ENCODE results near the gene SPSB2. TPM values are rescaled to one million over a fixed set of nuclear protein-coding genes. Genes with fewer than 3 reads are reported as not detected.
A peak's percentile ranks its signal among the peaks of the same experiment; 100 is the strongest.

The SPSB2 gene, protein sequence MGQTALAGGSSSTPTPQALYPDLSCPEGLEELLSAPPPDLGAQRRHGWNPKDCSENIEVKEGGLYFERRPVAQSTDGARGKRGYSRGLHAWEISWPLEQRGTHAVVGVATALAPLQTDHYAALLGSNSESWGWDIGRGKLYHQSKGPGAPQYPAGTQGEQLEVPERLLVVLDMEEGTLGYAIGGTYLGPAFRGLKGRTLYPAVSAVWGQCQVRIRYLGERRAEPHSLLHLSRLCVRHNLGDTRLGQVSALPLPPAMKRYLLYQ
- 14.5 TPM for total RNA-seq

DNA sequence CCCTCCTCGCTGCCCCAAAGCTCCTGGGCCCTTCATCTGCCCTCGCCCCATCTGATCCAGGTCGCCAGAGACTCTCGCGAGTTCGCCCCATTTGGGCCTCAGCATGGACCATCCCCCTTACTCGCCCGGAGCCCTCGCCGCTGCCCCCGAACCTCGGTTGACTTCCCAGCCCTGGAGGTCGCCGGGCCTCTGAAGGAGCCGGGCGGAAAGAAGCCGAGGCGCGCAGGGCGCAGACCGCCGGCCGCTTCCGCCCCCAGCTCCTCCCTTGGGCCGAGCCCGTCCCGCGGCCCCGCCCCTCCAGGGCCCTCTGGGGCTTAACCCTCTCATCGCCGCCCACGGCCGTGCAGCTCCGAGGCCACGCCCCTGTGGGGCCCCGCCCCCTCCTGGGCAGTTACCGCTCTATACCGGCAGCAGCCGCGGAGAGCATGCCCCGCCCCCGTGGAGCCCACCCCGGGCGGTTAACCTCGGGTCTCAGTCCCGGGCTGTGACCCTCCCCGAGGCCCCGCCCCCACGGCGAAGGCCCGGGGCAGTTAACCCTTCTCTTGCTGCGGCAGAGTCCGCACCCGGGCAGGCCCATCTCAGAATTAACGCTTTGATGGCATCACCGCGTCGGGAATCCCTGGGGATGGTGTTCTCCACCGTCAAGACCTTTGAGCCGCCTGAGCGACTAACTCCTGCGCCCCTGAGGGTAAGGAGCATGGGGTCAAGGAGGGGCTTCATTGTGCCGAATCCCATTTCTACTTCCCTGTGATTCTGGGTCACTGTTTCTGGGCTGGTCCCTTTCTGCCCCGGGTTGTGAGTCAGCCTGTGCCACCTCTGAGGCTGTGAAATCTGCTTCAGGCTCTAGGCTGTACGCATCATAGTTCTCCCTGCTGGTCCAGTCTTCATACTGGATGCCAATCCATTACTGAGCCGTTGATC is at the start of gene SPSB2:
SPSB2 (minus strand) TSS at position 210 of the 921 bp plus-strand sequence. CDS start 402 bp downstream, outside the sequence.
- Histone ChIP-seq H3K27me3 (no peaks in the 10 kb centered on the region), H3K4me3 (peak within 1 kb of the TSS; percentile 82 to 90), H3K4me1 (peaks cover 13 to 28% of the 10 kb centered on the region in 2 donors), H3K27ac (peak within 1 kb of the TSS; percentile 85 to 92), H3K36me3 (peaks cover 17 to 19% of the 10 kb centered on the region in 2 donors), H3K9me3 (no peaks in the 10 kb centered on the region)
- peak; percentile 85 to 99 for DNase-seq (ENCODE audit: low spot score in 2 of 2)
- intact Hi-C loops (cut with DNase I): loop anchor here (1.0 to 5.0 kb wide), 5 partner anchors 18 to 234 kb away; partner anchors contain the start of genes C1RL, CDCA3, LRRC23 and RNU7-1
- TF ChIP-seq, protein P1, sequence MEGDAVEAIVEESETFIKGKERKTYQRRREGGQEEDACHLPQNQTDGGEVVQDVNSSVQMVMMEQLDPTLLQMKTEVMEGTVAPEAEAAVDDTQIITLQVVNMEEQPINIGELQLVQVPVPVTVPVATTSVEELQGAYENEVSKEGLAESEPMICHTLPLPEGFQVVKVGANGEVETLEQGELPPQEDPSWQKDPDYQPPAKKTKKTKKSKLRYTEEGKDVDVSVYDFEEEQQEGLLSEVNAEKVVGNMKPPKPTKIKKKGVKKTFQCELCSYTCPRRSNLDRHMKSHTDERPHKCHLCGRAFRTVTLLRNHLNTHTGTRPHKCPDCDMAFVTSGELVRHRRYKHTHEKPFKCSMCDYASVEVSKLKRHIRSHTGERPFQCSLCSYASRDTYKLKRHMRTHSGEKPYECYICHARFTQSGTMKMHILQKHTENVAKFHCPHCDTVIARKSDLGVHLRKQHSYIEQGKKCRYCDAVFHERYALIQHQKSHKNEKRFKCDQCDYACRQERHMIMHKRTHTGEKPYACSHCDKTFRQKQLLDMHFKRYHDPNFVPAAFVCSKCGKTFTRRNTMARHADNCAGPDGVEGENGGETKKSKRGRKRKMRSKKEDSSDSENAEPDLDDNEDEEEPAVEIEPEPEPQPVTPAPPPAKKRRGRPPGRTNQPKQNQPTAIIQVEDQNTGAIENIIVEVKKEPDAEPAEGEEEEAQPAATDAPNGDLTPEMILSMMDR (IDR thresholded peaks at IDR 0.05): no peak

DNA sequence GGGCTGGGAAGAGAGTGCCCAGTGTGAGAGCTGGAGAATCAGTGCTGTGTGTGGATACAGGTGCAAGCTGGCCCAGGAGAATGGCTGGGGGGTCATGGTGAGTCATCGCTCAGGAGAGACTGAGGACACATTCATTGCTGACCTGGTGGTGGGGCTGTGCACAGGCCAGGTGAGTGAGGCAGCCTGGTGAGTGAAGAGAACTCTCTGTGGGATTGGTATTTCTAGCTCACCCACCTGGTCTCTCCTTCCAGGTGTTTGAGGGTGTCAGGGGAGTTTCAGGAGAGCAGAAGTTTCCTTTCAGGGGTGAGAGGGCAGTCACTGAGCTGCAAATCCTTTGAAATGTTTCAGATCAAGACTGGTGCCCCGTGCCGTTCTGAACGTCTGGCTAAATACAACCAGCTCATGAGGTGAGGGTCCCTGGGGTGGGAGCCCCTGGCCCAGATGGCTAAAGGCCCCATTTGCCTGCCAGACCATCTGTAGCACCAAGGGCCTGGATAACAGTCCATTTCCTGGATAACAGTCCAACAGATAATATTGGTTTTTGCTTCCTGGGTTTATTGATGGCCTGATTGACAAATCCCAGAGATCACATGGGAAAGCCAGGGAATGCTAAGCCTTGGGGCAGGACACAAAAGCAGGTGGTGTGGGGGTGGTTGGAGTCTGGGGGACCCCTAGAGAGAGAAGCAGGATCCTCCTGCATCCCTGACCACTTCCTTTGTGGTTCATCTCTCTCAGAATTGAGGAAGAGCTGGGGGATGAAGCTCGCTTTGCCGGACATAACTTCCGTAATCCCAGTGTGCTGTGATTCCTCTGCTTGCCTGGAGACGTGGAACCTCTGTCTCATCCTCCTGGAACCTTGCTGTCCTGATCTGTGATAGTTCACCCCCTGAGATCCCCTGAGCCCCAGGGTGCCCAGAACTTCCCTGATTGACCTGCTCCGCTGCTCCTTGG is 49.2 kb upstream of the SPSB2 start:
- TF ChIP-seq, protein P1 (IDR thresholded peaks at IDR 0.05): no peak
- peaks cover 23 to 27% of the 10 kb centered on the region in 2 donors for H3K36me3 ChIP-seq
- H3K9me3 ChIP-seq: no peaks in the 10 kb centered on the region
- intact Hi-C loops (cut with DNase I): loop anchor here (10.0 kb wide), 1 partner anchor 577 kb away; the partner anchor contains the start of gene TNFRSF1A
- no peaks in the 10 kb centered on the region for H3K27me3 ChIP-seq
- no peak overlapping the region for H3K4me3 ChIP-seq
- H3K4me1 ChIP-seq: peaks cover 12 to 23% of the 10 kb centered on the region in 2 donors
- DNase-seq (ENCODE audit: low spot score in 2 of 2): no peak
- H3K27ac ChIP-seq: no peak overlapping the region

DNA sequence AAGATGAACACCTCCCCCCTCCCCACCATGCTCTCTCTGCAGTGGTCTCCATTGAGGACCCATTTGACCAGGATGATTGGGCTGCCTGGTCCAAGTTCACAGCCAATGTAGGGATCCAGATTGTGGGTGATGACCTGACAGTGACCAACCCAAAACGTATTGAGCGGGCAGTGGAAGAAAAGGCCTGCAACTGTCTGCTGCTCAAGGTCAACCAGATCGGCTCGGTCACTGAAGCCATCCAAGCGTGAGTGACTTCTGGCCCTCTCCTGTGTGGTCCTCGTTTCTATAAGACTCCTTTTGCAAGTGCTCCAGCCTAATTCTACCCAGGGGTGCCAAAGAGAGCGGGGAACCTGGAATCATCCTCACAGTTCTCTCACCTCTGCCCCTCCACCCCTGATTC is 48.4 kb upstream of the SPSB2 start:
- intact Hi-C loops (cut with DNase I): loop anchor here (10.0 kb wide), 1 partner anchor 577 kb away; the partner anchor contains the start of gene TNFRSF1A
- no peaks in the 10 kb centered on the region for H3K27me3 ChIP-seq
- peaks cover 9 to 20% of the 10 kb centered on the region in 2 donors for H3K4me1 ChIP-seq
- no peak for DNase-seq (ENCODE audit: low spot score in 2 of 2)
- H3K36me3 ChIP-seq: peaks cover 24 to 33% of the 10 kb centered on the region in 2 donors
- TF ChIP-seq, protein P1 (IDR thresholded peaks at IDR 0.05): no peak
- H3K9me3 ChIP-seq: no peaks in the 10 kb centered on the region
- H3K27ac ChIP-seq: no peak overlapping the region
- no peak overlapping the region for H3K4me3 ChIP-seq

DNA sequence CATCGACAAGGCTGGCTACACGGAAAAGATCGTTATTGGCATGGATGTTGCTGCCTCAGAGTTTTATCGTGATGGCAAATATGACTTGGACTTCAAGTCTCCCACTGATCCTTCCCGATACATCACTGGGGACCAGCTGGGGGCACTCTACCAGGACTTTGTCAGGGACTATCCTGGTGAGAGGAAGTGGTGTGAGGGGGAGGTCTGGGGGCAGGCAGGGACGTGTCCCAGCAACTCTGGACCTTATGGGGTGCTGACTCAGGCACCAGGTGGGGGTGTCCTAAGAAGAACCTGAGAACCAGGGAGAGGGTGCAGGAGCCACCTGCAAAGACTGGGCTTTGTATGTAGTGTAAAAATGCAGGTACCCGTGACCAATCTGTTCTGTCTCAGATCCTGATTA is 46.5 kb upstream of the SPSB2 start:
- Histone ChIP-seq H3K27ac (no peak overlapping the region), H3K9me3 (no peaks in the 10 kb centered on the region), H3K4me3 (no peak overlapping the region), H3K4me1 (peaks cover 2 to 11% of the 10 kb centered on the region in 2 donors), H3K36me3 (peaks cover 24 to 36% of the 10 kb centered on the region in 2 donors), H3K27me3 (no peaks in the 10 kb centered on the region)
- intact Hi-C loops (cut with DNase I): no loop called here
- TF ChIP-seq, protein P1 (IDR thresholded peaks at IDR 0.05): no peak
- DNase-seq (ENCODE audit: low spot score in 2 of 2): no peak

Measured in ascending aorta (tissue), 2 donors.